Activated T-helper 1 cell treated with Interleukin-2 at 50 U/mL for 16 hours (primary cell): ENCODE results near the gene SLC25A25.

ENCODE experiments used
- DNase-seq: peaks from one replicate; pipeline ENCODE4 v3.0.0-alpha.2; 2020; ENCODE audit warnings: low read depth

Gene SLC25A25

DNA sequence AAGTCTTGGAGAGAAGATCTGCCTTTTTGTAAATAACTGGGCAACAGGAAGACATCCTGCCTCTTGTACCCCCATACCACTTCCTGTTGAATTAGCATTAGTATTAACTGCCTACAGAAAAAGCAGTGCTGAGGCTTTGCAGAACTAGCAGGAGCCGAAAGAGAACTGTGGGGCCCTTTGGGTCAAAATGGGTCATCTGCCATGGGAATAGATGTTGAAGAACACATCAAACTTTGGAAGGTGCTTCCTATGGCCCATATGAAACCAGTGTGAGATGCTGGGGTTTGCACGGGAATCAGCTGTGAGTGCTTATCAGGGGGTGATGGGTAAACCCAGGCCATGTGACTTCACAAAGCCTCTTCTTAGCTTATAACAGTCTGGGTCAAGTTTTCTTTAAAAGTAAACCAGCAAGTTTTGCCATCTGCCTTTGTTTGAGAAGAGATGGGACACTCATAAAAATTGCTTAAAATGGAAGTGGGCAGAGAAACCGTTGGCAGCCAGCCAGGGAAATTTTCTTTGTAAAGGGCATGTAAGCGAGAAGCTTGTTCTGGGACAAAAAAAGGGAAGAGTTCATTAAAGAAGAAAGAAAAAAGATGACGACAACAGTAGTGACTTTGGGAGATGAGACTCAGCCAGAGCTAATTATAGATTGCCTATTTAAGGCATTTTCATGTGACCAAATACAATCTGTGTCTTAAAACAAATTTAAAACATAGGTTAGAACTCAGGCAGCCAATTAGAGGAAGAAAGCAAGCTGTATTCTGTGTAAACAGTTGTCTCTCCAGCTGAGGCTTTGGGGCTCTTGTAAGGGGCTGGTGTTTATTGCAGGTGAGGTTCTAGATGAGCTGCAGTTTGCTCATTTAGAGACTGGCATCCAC lies 4.4 kb downstream of the SLC25A25 start:
- DNase-seq: peak; percentile 32

DNA sequence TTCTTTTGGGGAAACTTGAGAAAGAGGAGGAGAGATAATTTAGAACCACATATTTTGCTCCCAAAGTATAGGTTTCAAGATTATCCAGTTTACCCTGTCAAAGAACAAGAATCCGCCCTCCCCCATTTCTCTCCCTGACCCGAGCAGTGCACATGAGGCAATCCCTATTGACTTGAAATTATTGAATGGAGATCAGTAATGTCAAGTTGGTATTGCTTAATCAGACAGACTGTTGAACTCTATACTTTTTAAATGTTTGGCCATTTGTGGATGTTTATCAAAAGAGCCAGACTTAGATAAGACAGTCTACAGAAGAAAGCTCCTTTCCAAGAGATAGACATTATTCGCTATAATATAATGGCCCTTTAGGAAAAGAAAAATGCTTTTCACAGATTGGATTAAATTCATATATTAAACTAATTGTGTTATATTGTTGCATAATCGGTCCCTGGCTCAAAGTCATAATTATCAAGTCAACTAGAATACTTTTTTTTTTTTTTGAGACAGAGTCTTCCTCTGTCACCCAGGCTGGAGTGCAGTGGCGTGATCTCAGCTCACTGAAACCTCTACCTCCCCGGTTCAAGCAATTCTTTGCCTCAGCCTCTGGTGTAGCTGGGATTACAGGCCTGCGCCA lies 5.3 kb downstream of the SLC25A25 start:
- DNase-seq: no peak

GRCh38 chr9:128077847-128078503 lies 9.9 kb downstream of the SLC25A25 start:
- DNase-seq: no peak

DNA sequence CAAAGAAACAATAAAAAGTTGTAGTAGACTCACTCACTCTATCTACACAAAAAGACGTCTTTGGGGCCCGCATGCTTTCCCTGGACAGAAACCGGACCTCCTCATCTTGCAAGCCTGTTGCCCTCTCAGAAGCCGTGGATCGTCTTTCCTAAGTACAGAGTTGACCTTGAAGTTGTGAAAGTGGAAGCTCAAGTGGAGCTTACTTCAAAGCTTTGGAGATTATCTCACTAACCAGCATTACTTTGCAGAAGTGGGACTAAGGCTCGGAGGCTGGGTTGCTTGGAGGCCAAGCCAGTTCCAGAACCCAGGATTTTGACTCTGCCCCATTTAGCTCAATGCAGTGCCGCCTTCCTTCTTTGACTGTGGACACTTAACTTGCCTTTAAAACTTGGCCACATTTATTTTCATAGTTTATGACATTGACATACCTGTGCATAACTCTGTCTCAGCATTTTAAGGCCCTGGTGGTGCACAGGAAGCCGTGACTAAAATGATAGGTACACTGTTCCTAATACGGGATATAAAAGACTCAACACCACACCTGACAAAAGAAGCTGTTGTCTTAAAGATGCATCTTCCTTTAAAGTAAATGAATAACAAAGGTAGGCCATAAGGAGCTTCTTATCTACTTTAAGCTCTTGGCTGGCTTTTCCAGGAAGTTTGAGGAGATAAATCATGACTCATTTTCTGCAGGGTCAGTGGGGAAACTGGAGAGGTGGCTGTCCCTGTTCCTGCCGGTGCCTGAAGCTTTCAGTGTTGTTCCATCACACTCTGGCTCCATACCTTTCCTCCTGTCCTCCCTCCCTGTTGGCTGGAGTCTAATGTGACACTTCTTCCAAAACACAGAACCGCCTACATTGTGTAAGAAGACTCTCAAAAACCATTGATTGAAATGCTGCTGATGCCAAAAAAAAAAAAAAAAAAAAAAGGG lies 10.7 kb downstream of the SLC25A25 start:
- no peak for DNase-seq

- no peak for DNase-seq
Measured at GRCh38 chr9:128080206-128080605, 12.2 kb downstream of the SLC25A25 start.

DNA sequence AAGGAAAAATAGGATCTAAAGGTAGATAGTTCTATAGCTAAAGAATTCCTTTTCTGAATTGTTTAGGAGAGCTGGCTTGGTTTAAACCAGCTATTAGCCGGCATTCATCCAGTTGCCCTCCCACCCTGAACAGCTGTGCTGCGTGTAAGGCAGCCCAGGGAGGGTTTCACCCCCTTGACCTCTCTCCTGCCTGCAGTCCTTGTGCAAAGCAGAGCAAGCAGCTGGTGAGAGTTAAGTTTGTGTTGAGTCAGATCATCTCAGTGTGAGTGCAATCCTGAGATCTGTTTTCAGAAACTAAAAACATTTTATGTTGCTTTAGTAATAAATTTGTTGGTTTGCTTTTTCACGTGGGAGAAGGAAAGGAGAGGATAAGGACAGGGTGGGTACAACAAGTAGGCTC lies 13.0 kb downstream of the SLC25A25 start:
- DNase-seq: no peak

GRCh38 chr9:128082151-128082550 lies 14.1 kb downstream of the SLC25A25 start:
- no peak for DNase-seq

DNA sequence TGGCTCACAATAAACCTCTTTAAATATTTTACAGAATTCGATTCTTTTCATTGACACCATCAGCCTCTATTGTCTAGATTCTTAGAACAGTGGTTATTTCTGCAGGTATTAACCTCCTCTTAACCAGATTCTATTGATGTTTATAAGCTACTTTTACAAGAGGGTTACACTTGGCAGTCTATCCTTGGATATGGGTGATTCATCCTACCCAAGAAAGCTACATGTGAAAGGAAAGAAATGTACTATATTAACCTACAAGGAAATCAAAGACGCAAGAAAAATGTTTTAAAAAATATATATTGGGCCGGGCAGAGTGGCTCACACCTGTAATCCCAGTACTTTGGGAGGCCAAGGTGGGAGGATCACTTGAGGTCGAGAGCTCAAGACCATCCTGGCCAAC lies 16.7 kb downstream of the SLC25A25 start:
- no peak for DNase-seq

- no peak for DNase-seq
Measured at GRCh38 chr9:128085943-128086342, 17.9 kb downstream of the SLC25A25 start.

- no peak for DNase-seq
Measured at GRCh38 chr9:128087262-128087661, 19.2 kb downstream of the SLC25A25 start.

DNA sequence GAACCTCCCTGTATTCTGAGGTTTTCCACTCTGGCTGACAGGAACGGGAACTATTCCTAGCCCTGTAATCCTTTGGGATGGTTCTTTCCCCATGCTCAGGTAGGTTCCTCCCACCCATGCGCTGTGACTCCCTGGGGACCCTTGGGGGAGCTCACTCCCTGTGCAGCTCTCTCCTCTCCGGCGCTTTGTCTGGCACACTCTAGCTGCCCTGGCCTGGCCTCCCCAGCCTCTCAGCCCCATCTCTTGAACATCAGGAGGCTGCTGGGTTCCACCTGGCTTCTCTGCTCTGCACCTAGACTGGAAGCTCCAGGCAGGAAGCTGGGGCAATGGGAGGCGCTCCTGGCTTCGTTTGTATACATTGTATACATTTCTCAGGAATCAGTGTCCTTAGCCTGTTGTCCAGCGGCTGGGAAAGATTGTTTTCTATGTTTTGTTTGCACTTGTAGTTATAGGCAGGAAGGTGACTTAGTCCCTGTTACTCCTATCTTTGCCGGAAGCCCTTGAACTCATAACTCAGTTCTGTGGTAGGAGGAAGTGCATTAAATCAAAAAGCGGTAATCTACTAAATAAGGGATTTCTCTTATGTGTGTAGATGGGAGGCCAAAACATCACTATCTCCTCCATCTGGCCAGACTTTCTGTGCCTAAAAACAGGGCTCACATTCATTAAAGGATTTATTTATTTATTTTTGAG lies 20.4 kb downstream of the SLC25A25 start:
- DNase-seq: no peak

DNA sequence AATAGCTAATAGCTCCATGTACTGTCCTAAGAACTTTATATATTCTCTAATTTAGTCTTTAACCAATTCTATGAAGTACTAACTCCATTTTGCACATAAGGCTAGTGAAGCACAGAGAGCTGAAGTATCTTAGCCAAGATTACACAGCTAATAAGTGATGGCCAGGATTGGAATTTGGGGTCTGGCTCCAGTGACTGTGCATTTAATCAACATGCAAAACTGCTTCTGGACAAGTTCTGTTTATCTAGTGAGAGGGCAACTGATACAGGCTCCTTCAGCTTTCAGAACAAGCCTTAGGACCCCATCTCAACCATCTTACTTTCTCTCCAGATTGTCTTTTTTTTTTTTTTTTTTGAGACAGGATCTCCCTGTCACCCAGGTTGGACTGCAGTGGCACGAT lies 21.3 kb downstream of the SLC25A25 start:
- DNase-seq: no peak

DNA sequence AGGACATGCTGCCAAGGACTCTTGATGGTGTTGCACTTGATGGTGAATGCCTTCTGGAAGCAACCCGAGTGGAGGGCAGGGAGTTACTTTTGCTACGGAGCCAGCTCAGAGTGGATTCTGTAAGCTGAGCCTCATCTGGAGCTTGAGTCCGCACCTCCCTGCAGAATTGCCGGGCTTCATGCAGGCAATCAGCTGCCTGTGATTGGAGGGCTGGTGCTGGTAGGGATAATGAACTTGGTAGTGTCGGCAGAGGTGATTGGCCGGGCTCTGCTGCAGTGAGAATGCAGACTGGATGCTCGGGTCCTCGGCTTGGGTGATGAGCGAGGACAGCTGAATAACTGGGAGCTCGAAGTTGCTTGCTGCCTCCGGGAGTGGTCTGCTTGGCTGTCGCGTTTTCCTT lies 23.1 kb downstream of the SLC25A25 start:
- no peak for DNase-seq

DNA sequence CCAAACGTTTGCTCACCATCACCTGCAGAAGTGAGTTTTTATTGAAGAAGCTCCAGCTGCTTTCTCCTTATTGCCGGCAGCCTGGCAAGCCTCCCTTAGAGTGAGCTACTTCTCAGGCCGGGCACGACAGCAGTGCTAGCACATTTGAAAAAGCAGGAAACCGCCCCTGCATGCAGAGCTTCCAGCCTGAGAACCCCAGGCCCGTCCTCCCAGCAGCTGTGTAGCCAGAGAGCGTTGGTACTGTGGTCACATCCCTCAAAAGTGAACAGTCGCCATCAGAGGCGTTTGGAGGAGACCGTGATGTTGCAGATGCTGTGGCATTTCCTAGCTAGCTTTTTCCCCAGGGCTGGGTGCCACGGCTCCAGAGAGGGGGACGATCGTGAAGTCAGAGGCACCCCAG lies 23.5 kb downstream of the SLC25A25 start:
- DNase-seq: no peak

DNA sequence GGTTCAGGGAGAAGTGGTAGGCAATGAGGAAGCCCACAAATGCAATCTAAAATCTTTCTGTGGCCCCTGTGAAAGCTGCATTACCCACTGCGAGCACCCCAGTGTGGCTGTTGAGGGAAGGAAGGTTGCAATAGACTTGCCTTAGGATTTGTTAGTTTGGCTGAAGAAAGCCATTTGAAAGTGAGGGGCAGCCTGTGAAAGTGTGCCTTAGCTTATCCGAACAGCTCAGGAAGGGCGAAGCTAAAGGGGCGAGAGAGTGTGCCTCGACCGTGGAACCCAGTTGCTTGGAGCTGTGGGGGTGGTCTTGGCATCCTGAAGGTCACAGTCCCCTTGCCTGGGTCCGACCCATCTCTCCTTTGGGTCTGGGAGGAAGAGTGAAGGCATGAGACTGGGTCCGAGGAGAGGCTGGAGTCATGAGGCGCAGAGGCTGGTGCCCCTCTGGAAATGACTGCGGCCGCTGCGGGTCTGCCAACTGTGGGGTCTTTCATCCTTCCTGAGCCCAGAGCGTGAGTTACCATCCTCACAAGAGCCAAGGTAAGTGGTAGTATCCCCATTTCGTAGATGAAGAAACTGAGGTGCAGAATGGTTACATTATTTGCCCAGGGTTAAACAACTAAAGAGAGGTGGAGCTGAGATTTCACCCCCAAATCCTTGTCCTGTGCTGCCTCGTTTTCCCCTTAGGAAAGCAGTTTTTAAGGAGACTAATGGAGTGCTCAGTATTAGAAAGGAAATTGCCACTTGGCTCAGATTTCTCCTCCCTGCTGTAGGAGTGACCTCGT lies 24.4 kb downstream of the SLC25A25 start:
- DNase-seq: no peak

- DNase-seq: no peak
Measured at GRCh38 chr9:128093011-128093410, 25.0 kb downstream of the SLC25A25 start.

- peak; percentile 43 for DNase-seq
Measured at GRCh38 chr9:128094166-128094949, 26.3 kb downstream of the SLC25A25 start.

DNA sequence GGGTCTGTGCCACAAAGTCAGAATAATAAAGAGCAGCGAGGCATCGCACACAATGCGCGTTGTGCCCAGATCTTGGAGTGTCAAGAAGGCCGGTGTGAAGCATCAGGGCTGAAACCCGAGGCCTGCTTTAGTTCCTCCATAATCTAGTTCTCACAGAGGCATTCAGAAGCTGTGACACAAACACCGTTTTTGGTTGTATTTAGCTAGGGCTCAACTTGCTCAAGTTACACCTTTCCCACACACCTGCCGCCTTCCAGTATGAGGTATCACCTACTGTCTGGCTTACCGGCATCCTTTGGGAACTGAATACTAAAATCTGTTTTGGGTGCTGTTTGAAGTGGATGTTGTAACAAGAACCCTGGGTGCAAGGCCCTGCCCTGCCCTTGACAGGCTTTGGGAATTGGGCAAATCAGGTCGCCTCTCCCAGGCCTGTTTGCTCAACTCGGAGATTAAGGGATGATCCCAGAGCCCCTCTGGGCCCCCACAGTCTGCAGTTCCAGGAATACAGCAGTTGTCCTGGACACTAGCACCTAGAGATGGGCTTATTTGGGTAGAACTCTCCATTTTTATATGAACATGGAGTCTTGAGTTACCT lies 27.0 kb downstream of the SLC25A25 start:
- DNase-seq: no peak
